DLD1 (cell line): ENCODE measurements around the gene NKAIN4.

Experiments used
- in situ Hi-C: cut with HindIII; loops from 2 replicates; pipeline ENCODE4 v1.10.0; 2017; ENCODE audit warnings: low sequenced_read_pairs

Gene NKAIN4

GRCh38 chr20:63289311-63290135 lies 35.3 kb upstream of the NKAIN4 start:
- in situ Hi-C loops = loop anchor here (25.0 kb wide), 1 partner anchor 98 kb away; no protein-coding TSS in a partner anchor

- in situ Hi-C loops = loop anchor here (25.0 kb wide), 1 partner anchor 99 kb away; no protein-coding TSS in a partner anchor
Measured at GRCh38 chr20:63288581-63289251, 34.5 kb upstream of the NKAIN4 start.

- in situ Hi-C loops = loop anchor here (25.0 kb wide), 1 partner anchor 99 kb away; no protein-coding TSS in a partner anchor
Measured at GRCh38 chr20:63287697-63288580, 33.7 kb upstream of the NKAIN4 start.

GRCh38 chr20:63286781-63287696 lies 32.8 kb upstream of the NKAIN4 start:
- in situ Hi-C loops = loop anchor here (25.0 kb wide), 1 partner anchor 100 kb away; no protein-coding TSS in a partner anchor

GRCh38 chr20:63285636-63286615 lies 31.7 kb upstream of the NKAIN4 start:
- in situ Hi-C loops = loop anchor here (25.0 kb wide), 1 partner anchor 101 kb away; no protein-coding TSS in a partner anchor

GRCh38 chr20:63284981-63285524 lies 30.8 kb upstream of the NKAIN4 start:
- in situ Hi-C loops = loop anchor here (25.0 kb wide), 1 partner anchor 102 kb away; no protein-coding TSS in a partner anchor

- in situ Hi-C loops = loop anchor here (25.0 kb wide), 1 partner anchor 103 kb away; no protein-coding TSS in a partner anchor
Measured at GRCh38 chr20:63284544-63284949, 30.3 kb upstream of the NKAIN4 start.

GRCh38 chr20:63284083-63284440 lies 29.8 kb upstream of the NKAIN4 start:
- in situ Hi-C loops = loop anchor here (25.0 kb wide), 1 partner anchor 103 kb away; no protein-coding TSS in a partner anchor

GRCh38 chr20:63283397-63284082 lies 29.3 kb upstream of the NKAIN4 start:
- in situ Hi-C loops = loop anchor here (25.0 kb wide), 1 partner anchor 104 kb away; no protein-coding TSS in a partner anchor

- in situ Hi-C loops = loop anchor here (25.0 kb wide), 1 partner anchor 104 kb away; no protein-coding TSS in a partner anchor
Measured at GRCh38 chr20:63282946-63283345, 28.7 kb upstream of the NKAIN4 start.

GRCh38 chr20:63281742-63282665 lies 27.7 kb upstream of the NKAIN4 start:
- in situ Hi-C loops = loop anchor here (25.0 kb wide), 1 partner anchor 105 kb away; no protein-coding TSS in a partner anchor

GRCh38 chr20:63280929-63281545 lies 26.8 kb upstream of the NKAIN4 start:
- in situ Hi-C loops = loop anchor here (25.0 kb wide), 1 partner anchor 106 kb away; no protein-coding TSS in a partner anchor

GRCh38 chr20:63280371-63280770 lies 26.1 kb upstream of the NKAIN4 start:
- in situ Hi-C loops = loop anchor here (25.0 kb wide), 1 partner anchor 107 kb away; no protein-coding TSS in a partner anchor

GRCh38 chr20:63279931-63280330 lies 25.7 kb upstream of the NKAIN4 start:
- in situ Hi-C loops = loop anchor here (5.0 to 25.0 kb wide), 2 partner anchors 58 to 107 kb away; no protein-coding TSS in a partner anchor

- in situ Hi-C loops = loop anchor here (5.0 to 25.0 kb wide), 2 partner anchors 56 to 109 kb away; no protein-coding TSS in a partner anchor
Measured at GRCh38 chr20:63278661-63279060, 24.4 kb upstream of the NKAIN4 start.
